ENCODE results near the gene DHX29. TPM values are rescaled to one million over a fixed set of nuclear protein-coding genes. Genes with fewer than 3 reads are reported as not detected.

The DHX29 gene
- total RNA-seq, 1 donor from 2014 or later: 11.3 TPM

GRCh38 chr5:55304584-55304983 is 2.9 kb downstream of the DHX29 start:
- intact Hi-C loops (cut with DNase I): loop anchor here (10.0 kb wide), 1 partner anchor 1870 kb away; the partner anchor contains the start of gene GPBP1
- Histone ChIP-seq H3K4me3 (no peak overlapping the region), H3K27me3 (no peaks in the 10 kb centered on the region), H3K27ac (no peak overlapping the region), H3K9me3 (no peaks in the 10 kb centered on the region), H3K36me3 (peaks cover 4 to 8% of the 10 kb centered on the region in 2 donors), H3K4me1 (peaks cover 12 to 37% of the 10 kb centered on the region in 2 donors)
- no peak for DNase-seq (ENCODE audit: low spot score in 2 of 2)
- TF ChIP-seq CTCF (IDR thresholded peaks at IDR 0.05): no peak

- peaks cover 4 to 8% of the 10 kb centered on the region in 2 donors for H3K36me3 ChIP-seq
- H3K9me3 ChIP-seq: no peaks in the 10 kb centered on the region
- intact Hi-C loops (cut with DNase I): loop anchor here (10.0 kb wide), 1 partner anchor 1872 kb away; the partner anchor contains the start of gene GPBP1
- peak overlapping the region in 1 of 2 donors; percentile 16 for H3K27ac ChIP-seq
- no peak overlapping the region for H3K4me3 ChIP-seq
- H3K27me3 ChIP-seq: no peaks in the 10 kb centered on the region
- TF ChIP-seq CTCF (IDR thresholded peaks at IDR 0.05): no peak
- peaks cover 8 to 28% of the 10 kb centered on the region in 2 donors for H3K4me1 ChIP-seq
- DNase-seq (ENCODE audit: low spot score in 2 of 2): peak in 1 of 2 donors; percentile 68
Observed at GRCh38 chr5:55303238-55303690, 4.2 kb downstream of the DHX29 start.

- TF ChIP-seq CTCF (IDR thresholded peaks at IDR 0.05): no peak
- no peaks in the 10 kb centered on the region for H3K27me3 ChIP-seq
- intact Hi-C loops (cut with DNase I): loop anchor here (10.0 kb wide), 1 partner anchor 1874 kb away; the partner anchor contains the start of gene GPBP1
- no peaks in the 10 kb centered on the region for H3K9me3 ChIP-seq
- no peak overlapping the region for H3K27ac ChIP-seq
- no peak for DNase-seq (ENCODE audit: low spot score in 2 of 2)
- no peak overlapping the region for H3K4me3 ChIP-seq
- peaks cover 13 to 28% of the 10 kb centered on the region in 2 donors for H3K36me3 ChIP-seq
- peaks cover 8 to 21% of the 10 kb centered on the region in 2 donors for H3K4me1 ChIP-seq
Observed at GRCh38 chr5:55300890-55301289, 6.6 kb downstream of the DHX29 start.

GRCh38 chr5:55294935-55295334 is 12.6 kb downstream of the DHX29 start:
- H3K36me3 ChIP-seq: peaks cover 43 to 76% of the 10 kb centered on the region in 2 donors
- intact Hi-C loops (cut with DNase I): no loop called here
- DNase-seq (ENCODE audit: low spot score in 2 of 2): no peak
- no peak for TF ChIP-seq CTCF (IDR thresholded peaks at IDR 0.05)
- no peaks in the 10 kb centered on the region for H3K9me3 ChIP-seq
- H3K4me3 ChIP-seq: no peak overlapping the region
- no peaks in the 10 kb centered on the region for H3K27me3 ChIP-seq
- no peak overlapping the region for H3K27ac ChIP-seq
- no peaks in the 10 kb centered on the region for H3K4me1 ChIP-seq

DNA sequence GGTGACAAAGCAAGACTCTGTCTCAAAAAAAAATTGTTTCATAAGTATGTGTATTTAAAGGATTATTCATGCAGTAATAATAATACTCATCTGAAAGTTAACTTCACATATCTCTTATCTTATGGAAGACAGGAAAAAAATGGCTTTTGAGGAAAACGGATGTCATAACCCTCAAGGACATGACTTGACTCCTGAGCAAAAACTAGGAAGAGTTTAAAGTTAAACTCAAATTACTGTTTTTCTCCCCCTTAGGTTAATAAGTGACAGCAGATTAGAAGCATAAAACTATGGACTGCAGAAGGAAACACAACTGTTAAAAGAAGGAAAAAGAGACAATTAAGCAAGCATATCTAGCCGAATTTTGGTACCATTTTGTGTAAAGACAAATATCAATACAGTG is 16.5 kb downstream of the DHX29 start:
- Histone ChIP-seq H3K4me3 (no peak overlapping the region), H3K9me3 (no peaks in the 10 kb centered on the region), H3K27me3 (no peaks in the 10 kb centered on the region), H3K4me1 (no peaks in the 10 kb centered on the region), H3K27ac (no peak overlapping the region), H3K36me3 (peaks cover 59 to 95% of the 10 kb centered on the region in 2 donors)
- intact Hi-C loops (cut with DNase I): no loop called here
- no peak for TF ChIP-seq CTCF (IDR thresholded peaks at IDR 0.05)
- no peak for DNase-seq (ENCODE audit: low spot score in 2 of 2)

GRCh38 chr5:55289808-55290207 is 17.7 kb downstream of the DHX29 start:
- intact Hi-C loops (cut with DNase I): no loop called here
- H3K27ac ChIP-seq: no peak overlapping the region
- H3K36me3 ChIP-seq: peaks cover 57 to 95% of the 10 kb centered on the region in 2 donors
- DNase-seq (ENCODE audit: low spot score in 2 of 2): no peak
- H3K27me3 ChIP-seq: no peaks in the 10 kb centered on the region
- no peak overlapping the region for H3K4me3 ChIP-seq
- no peak for TF ChIP-seq CTCF (IDR thresholded peaks at IDR 0.05)
- no peaks in the 10 kb centered on the region for H3K4me1 ChIP-seq
- no peaks in the 10 kb centered on the region for H3K9me3 ChIP-seq
